HL-60 (cell line): ENCODE data around the gene CFAP210.
"Not testable (repeated sequence)": the region's sequence is repeated elsewhere in the genome, so short reads cannot be mapped to it uniquely, and the experiment has no call there.

Experiments used
- DNase-seq, 2 experiments: peaks; one replicate each; pipeline ENCODE4 v3.0.0-alpha.2; 2010 to 2020; ENCODE audit warnings: low read depth in 1 of 2, low spot score in 1 of 2
- H3K27ac ChIP-seq: fragments of 250-450 bp; sonication (Bioruptor Pico); replicated peaks from 2 replicates; pipeline ENCODE4 v1.5.1; 2020; ENCODE audit warnings: mild to moderate bottlenecking, moderate library complexity
- H3K27me3 ChIP-seq: fragments of 250-450 bp; sonication (Bioruptor Pico); 2 replicates; pipeline ENCODE4 v1.5.1; 2021; ENCODE audit warnings: mild to moderate bottlenecking, moderate library complexity; ENCODE audit not compliant: insufficient read depth, poor library complexity, severe bottlenecking
- H3K4me3 ChIP-seq: replicated peaks from 2 replicates; pipeline ENCODE4 v1.5.1; 2011; ENCODE audit warnings: mild to moderate bottlenecking, control low read depth, low read length; ENCODE audit not compliant: insufficient read depth
- CTCF ChIP-seq: IDR thresholded peaks from one replicate; pipeline ENCODE4 v1.5.1; 2011; ENCODE audit warnings: low read length, control low read depth, inconsistent platforms; ENCODE audit not compliant: insufficient read depth
- GABPA ChIP-seq: IDR thresholded peaks from 2 replicates; pipeline ENCODE4 v1.6.1; 2012; ENCODE audit warnings: low read depth
- POLR2AphosphoS5 ChIP-seq: IDR thresholded peaks from 2 replicates; pipeline ENCODE4 v1.6.1; 2012; ENCODE audit warnings: low read depth
- REST ChIP-seq: IDR thresholded peaks from 2 replicates; pipeline ENCODE4 v1.6.1; 2012; ENCODE audit warnings: low read depth; ENCODE audit not compliant: insufficient replicate concordance
- SPI1 ChIP-seq: IDR thresholded peaks from 2 replicates; pipeline ENCODE4 v1.6.1; 2012; ENCODE audit warnings: low read depth, mild to moderate bottlenecking, borderline replicate concordance

The CFAP210 gene

GRCh38 chr2:169693360-169693759 is 845 bp downstream of the CFAP210 start:
- H3K27me3 ChIP-seq: no peaks in the 10 kb centered on the region
- peak; percentile 14 to 21 for DNase-seq
- TF ChIP-seq GABPA: no peak
- no peak for TF ChIP-seq REST
- TF ChIP-seq SPI1: no peak
- TF ChIP-seq CTCF: no peak
- TF ChIP-seq POLR2AphosphoS5: no peak
- H3K4me3 ChIP-seq: no peak overlapping the region
- H3K27ac ChIP-seq: peak overlapping the region; percentile 88; the same call in 1 of the 2 replicates

GRCh38 chr2:169692718-169693117 is 1.5 kb downstream of the CFAP210 start:
- no peak for DNase-seq
- H3K27ac ChIP-seq: no peak overlapping the region
- no peak overlapping the region for H3K4me3 ChIP-seq
- no peak for TF ChIP-seq GABPA
- no peak for TF ChIP-seq REST
- no peak for TF ChIP-seq SPI1
- TF ChIP-seq CTCF: no peak
- no peak for TF ChIP-seq POLR2AphosphoS5
- no peaks in the 10 kb centered on the region for H3K27me3 ChIP-seq

GRCh38 chr2:169690958-169691357 is 3.2 kb downstream of the CFAP210 start:
- Histone ChIP-seq H3K27ac (no peak overlapping the region), H3K27me3 (no peaks in the 10 kb centered on the region), H3K4me3 (no peak overlapping the region)
- TF ChIP-seq GABPA (no peak), REST (no peak), POLR2AphosphoS5 (no peak), CTCF (no peak), SPI1 (no peak)
- DNase-seq: no peak

GRCh38 chr2:169687943-169688342 is 6.3 kb downstream of the CFAP210 start:
- DNase-seq, H3K4me3 ChIP-seq, H3K27me3 ChIP-seq: not testable (repeated sequence)

More at GRCh38 chr2:169687943-169688342, 6.3 kb downstream of the CFAP210 start:
- not testable (repeated sequence) for H3K27ac ChIP-seq
